H9 (cell line): ENCODE results near the gene SLC35F2. TPM values are rescaled to one million over a fixed set of nuclear protein-coding genes. Genes with fewer than 3 reads are reported as not detected.

ENCODE experiments used
- DNase-seq: peaks from one replicate; pipeline ENCODE4 v3.0.0-alpha.2; 2017
- H2AFZ ChIP-seq: one replicate; pipeline ENCODE4 v1.6.1; 2013; ENCODE audit warnings: mild to moderate bottlenecking, low read length, control low read depth, moderate library complexity
- H2AK5ac ChIP-seq: 2 replicates; pipeline ENCODE4 v1.6.1; 2013; ENCODE audit warnings: low read length, control low read depth, mixed read lengths; ENCODE audit not compliant: insufficient read length
- H2BK120ac ChIP-seq: one replicate; pipeline ENCODE4 v1.6.1; 2013; ENCODE audit warnings: low read depth, mild to moderate bottlenecking, low read length, control low read depth, inconsistent platforms; ENCODE audit not compliant: poor library complexity, severe bottlenecking
- H2BK12ac ChIP-seq: 2 replicates; pipeline ENCODE4 v1.6.1; 2013; ENCODE audit warnings: low read length, control low read depth, mixed read lengths, low read depth; ENCODE audit not compliant: insufficient read length
- H2BK15ac ChIP-seq: 2 replicates; pipeline ENCODE4 v1.6.1; 2013; ENCODE audit warnings: low read depth, low read length, control low read depth
- H2BK20ac ChIP-seq: one replicate; pipeline ENCODE4 v1.6.1; 2013; ENCODE audit warnings: low read depth, mild to moderate bottlenecking, low read length, control low read depth, inconsistent platforms; ENCODE audit not compliant: poor library complexity, severe bottlenecking
- H2BK5ac ChIP-seq: 2 replicates; pipeline ENCODE4 v1.6.1; 2013; ENCODE audit warnings: low read length, control low read depth, mixed read lengths; ENCODE audit not compliant: insufficient read length
- H3K14ac ChIP-seq: 2 replicates; pipeline ENCODE4 v1.6.1; 2013; ENCODE audit warnings: low read length, control low read depth; ENCODE audit not compliant: insufficient read depth
- H3K18ac ChIP-seq: 2 replicates; pipeline ENCODE4 v1.6.1; 2013; ENCODE audit warnings: low read depth, mild to moderate bottlenecking, mixed read lengths, low read length, control low read depth; ENCODE audit not compliant: insufficient read length
- H3K23ac ChIP-seq: 2 replicates; pipeline ENCODE4 v1.6.1; 2013; ENCODE audit warnings: low read length, control low read depth, mixed read lengths, low read depth; ENCODE audit not compliant: insufficient read length
- H3K23me2 ChIP-seq: 2 replicates; pipeline ENCODE4 v1.6.1; 2013; ENCODE audit warnings: low read depth, mild to moderate bottlenecking, mixed read lengths, low read length, control low read depth; ENCODE audit not compliant: insufficient read length, poor library complexity, severe bottlenecking
- H3K27ac ChIP-seq: 2 replicates; pipeline ENCODE4 v1.5.1; 2013; ENCODE audit warnings: low read length, control low read depth, mixed read lengths, low read depth; ENCODE audit not compliant: insufficient read length
- H3K27me3 ChIP-seq: 2 replicates; pipeline ENCODE4 v1.6.1; 2013; ENCODE audit warnings: low read length, control low read depth, inconsistent platforms; ENCODE audit not compliant: insufficient read depth
- H3K4ac ChIP-seq: 2 replicates; pipeline ENCODE4 v1.6.1; 2013; ENCODE audit warnings: low read depth, mild to moderate bottlenecking, control low read depth, inconsistent platforms, low read length, moderate library complexity
- H3K4me1 ChIP-seq: 2 replicates; pipeline ENCODE4 v1.6.1; 2013; ENCODE audit warnings: low read length, control low read depth, inconsistent platforms; ENCODE audit not compliant: insufficient read depth
- H3K4me2 ChIP-seq: 2 replicates; pipeline ENCODE4 v1.6.1; 2013; ENCODE audit warnings: low read length, control low read depth, mixed read lengths; ENCODE audit not compliant: insufficient read length, insufficient read depth
- H3K56ac ChIP-seq: 2 replicates; pipeline ENCODE4 v1.6.1; 2013; ENCODE audit warnings: low read depth, mild to moderate bottlenecking, mixed read lengths, low read length, control low read depth; ENCODE audit not compliant: insufficient read length
- H3K79me1 ChIP-seq: 2 replicates; pipeline ENCODE4 v1.6.1; 2013; ENCODE audit warnings: low read depth, mild to moderate bottlenecking, moderate library complexity, low read length, control low read depth, inconsistent platforms; ENCODE audit not compliant: insufficient read depth, poor library complexity, severe bottlenecking
- H3K79me2 ChIP-seq: 2 replicates; pipeline ENCODE4 v1.6.1; 2013; ENCODE audit warnings: low read length, control low read depth, inconsistent platforms; ENCODE audit not compliant: insufficient read depth
- H3K9ac ChIP-seq: 2 replicates; pipeline ENCODE4 v1.6.1; 2013; ENCODE audit warnings: low read length, control low read depth, mixed read lengths; ENCODE audit not compliant: insufficient read length; ENCODE audit errors: extremely low read depth
- H3K9me3 ChIP-seq: one replicate; pipeline ENCODE4 v1.6.1; 2013; ENCODE audit warnings: low read depth, low read length, inconsistent platforms; ENCODE audit not compliant: control insufficient read depth
- H3T11ph ChIP-seq: one replicate; pipeline ENCODE4 v1.6.1; 2013; ENCODE audit warnings: mild to moderate bottlenecking, low read length, control low read depth, inconsistent platforms
- H4K20me1 ChIP-seq: one replicate; pipeline ENCODE4 v1.6.1; 2013; ENCODE audit not compliant: control insufficient read depth, insufficient read length, insufficient read depth
- H4K5ac ChIP-seq: 2 replicates; pipeline ENCODE4 v1.6.1; 2013; ENCODE audit warnings: low read depth, mild to moderate bottlenecking, mixed read lengths, low read length, control low read depth; ENCODE audit not compliant: insufficient read length
- H4K8ac ChIP-seq: replicated peaks from 2 replicates; pipeline ENCODE4 v1.6.1; 2013; ENCODE audit warnings: low read length, control low read depth, mixed read lengths, low read depth; ENCODE audit not compliant: insufficient read length
- H4K91ac ChIP-seq: 2 replicates; pipeline ENCODE4 v1.6.1; 2013; ENCODE audit warnings: low read depth, mild to moderate bottlenecking, moderate library complexity, mixed read lengths, low read length, control low read depth; ENCODE audit not compliant: insufficient read length
- H3K27ac Mint-ChIP-seq, 3 experiments: 2 replicates in 2 of 3; 3 replicates in 1 of 3; pipeline ENCODE4 v1.8.0; 2020 to 2021; ENCODE audit warnings: mixed read lengths in 3 of 3, mild to moderate bottlenecking in 1 of 3, moderate library complexity in 1 of 3
- H3K27me3 Mint-ChIP-seq: 2 replicates; pipeline ENCODE4 v1.8.0; 2021; ENCODE audit warnings: low read depth, mild to moderate bottlenecking, moderate library complexity, mixed read lengths
- H3K36me3 Mint-ChIP-seq, 3 experiments: 2 replicates in 2 of 3; 3 replicates in 1 of 3; pipeline ENCODE4 v1.8.0; 2020 to 2021; ENCODE audit warnings: low read depth in 3 of 3, mixed read lengths in 3 of 3; ENCODE audit not compliant: insufficient read depth in 1 of 3
- H3K4me1 Mint-ChIP-seq, 2 experiments: 2 replicates each; pipeline ENCODE4 v1.8.0; 2020; ENCODE audit warnings: mixed read lengths in 2 of 2
- H3K4me3 Mint-ChIP-seq, 2 experiments: 2 replicates in 1 of 2; 3 replicates in 1 of 2; pipeline ENCODE4 v1.8.0; 2020 to 2021; ENCODE audit warnings: mild to moderate bottlenecking in 2 of 2, mixed read lengths in 2 of 2, moderate library complexity in 1 of 2
- H3K9me3 Mint-ChIP-seq, 2 experiments: 2 replicates in 1 of 2; 3 replicates in 1 of 2; pipeline ENCODE4 v1.8.0; 2020; ENCODE audit warnings: mild to moderate bottlenecking in 2 of 2, mixed read lengths in 2 of 2, moderate library complexity in 1 of 2
- WGBS: extraction: QIAGEN DNeasy Blood & Tissue Kit; methylation state at CpG from one replicate; pipeline ENCODE4 v1.1.7; 2013; ENCODE audit warnings: missing lambda C conversion rate, low lambda C conversion rate, mixed read lengths; ENCODE audit not compliant: insufficient read length; ENCODE audit errors: extremely low coverage; 5-methylcytosine and 5-hydroxymethylcytosine counted together
- total RNA-seq: library from RNA; stranded (reverse); gene quantifications from 2 replicates; pipeline ENCODE4 v1.2.1, GENCODE V29; 2021
- TF ChIP-seq, protein P1 (sequence below): fragments of 200-600 bp; sonication (generic); conservative IDR thresholded peaks from 3 replicates; pipeline ENCODE4 v1.8.0; 2021; ENCODE audit warnings: antibody characterized with exemption, mild to moderate bottlenecking

SLC35F2 gene
- total RNA-seq, 1 experiment from 2014 or later, result 24.0 TPM

DNA sequence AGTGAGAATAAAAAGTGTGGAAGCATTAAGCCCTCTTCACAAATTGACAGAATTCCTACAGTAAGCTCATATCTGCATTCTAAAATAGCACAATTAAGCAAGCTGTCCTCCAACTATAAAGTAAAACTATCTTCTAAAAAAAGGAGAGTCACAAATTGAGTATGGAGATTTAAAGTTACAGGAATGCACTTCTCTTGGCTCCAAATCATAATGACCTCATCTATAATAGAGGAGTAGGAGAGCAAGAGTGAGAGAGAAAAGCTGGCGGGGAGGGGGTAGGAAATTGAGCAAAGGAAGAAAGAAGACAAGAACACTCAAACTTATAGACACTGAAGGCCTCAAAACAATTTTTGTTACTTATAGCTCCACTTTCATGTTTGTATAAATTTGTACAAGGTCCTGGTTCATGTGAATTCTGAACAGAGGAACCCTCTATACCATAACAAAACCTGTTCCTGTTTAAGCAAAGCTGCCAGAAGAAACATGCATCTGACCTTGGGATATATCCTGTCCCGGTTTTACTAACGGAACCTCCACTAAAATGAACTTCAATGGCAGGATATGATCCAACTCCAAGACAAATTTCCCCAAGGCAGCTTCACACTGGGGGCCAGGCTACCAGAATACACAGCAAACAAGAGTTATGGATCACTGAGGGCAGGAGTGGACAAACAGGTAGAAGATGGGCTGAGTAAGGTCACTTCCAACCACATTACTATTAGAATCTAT is 37.2 kb downstream of the SLC35F2 start:
- no CpG with 5 or more reads among the region's 3 CpGs for WGBS
- H3K4me1 Mint-ChIP-seq, result no peaks in the 10 kb centered on the region
- no peak overlapping the region for H3K27ac ChIP-seq
- no peaks in the 10 kb centered on the region for H3K9me3 Mint-ChIP-seq
- no peaks in the 10 kb centered on the region for H3K23me2 ChIP-seq
- H3K56ac ChIP-seq, result no peak overlapping the region
- H2BK20ac ChIP-seq, result no peak overlapping the region
- H3K27me3 ChIP-seq, result no peaks in the 10 kb centered on the region
- H2AFZ ChIP-seq, result no peak overlapping the region
- H3K4me3 Mint-ChIP-seq, result no peak overlapping the region
- H3K36me3 Mint-ChIP-seq, result no peaks in the 10 kb centered on the region
- H3K18ac ChIP-seq, result no peak overlapping the region
- H3T11ph ChIP-seq, result no peak overlapping the region
- no peak overlapping the region for H2BK120ac ChIP-seq
- H3K4me1 ChIP-seq, result no peaks in the 10 kb centered on the region
- no peak overlapping the region for H2BK12ac ChIP-seq
- H3K79me2 ChIP-seq, result no peaks in the 10 kb centered on the region
- H2BK15ac ChIP-seq, result no peak overlapping the region
- no peak overlapping the region for H3K9ac ChIP-seq
- H3K4ac ChIP-seq, result no peak overlapping the region
- no peak overlapping the region for H3K23ac ChIP-seq
- no peak overlapping the region for H3K27ac Mint-ChIP-seq
- no peak overlapping the region for H4K5ac ChIP-seq
- no peak overlapping the region for H3K14ac ChIP-seq
- no peak for DNase-seq
- no peaks in the 10 kb centered on the region for H3K27me3 Mint-ChIP-seq
- no peaks in the 10 kb centered on the region for H4K20me1 ChIP-seq
- no peaks in the 10 kb centered on the region for H3K9me3 ChIP-seq
- no peak overlapping the region for H4K91ac ChIP-seq
- H2AK5ac ChIP-seq, result no peak overlapping the region
- H4K8ac ChIP-seq, result no peak overlapping the region
- H3K79me1 ChIP-seq, result no peaks in the 10 kb centered on the region
- no peak overlapping the region for H3K4me2 ChIP-seq
- H2BK5ac ChIP-seq, result no peak overlapping the region
- TF ChIP-seq, protein P1, sequence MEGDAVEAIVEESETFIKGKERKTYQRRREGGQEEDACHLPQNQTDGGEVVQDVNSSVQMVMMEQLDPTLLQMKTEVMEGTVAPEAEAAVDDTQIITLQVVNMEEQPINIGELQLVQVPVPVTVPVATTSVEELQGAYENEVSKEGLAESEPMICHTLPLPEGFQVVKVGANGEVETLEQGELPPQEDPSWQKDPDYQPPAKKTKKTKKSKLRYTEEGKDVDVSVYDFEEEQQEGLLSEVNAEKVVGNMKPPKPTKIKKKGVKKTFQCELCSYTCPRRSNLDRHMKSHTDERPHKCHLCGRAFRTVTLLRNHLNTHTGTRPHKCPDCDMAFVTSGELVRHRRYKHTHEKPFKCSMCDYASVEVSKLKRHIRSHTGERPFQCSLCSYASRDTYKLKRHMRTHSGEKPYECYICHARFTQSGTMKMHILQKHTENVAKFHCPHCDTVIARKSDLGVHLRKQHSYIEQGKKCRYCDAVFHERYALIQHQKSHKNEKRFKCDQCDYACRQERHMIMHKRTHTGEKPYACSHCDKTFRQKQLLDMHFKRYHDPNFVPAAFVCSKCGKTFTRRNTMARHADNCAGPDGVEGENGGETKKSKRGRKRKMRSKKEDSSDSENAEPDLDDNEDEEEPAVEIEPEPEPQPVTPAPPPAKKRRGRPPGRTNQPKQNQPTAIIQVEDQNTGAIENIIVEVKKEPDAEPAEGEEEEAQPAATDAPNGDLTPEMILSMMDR, result no peak
